Epithelial cell of proximal tubule (primary cell): ENCODE data around the gene STUB1. TPM values are rescaled to one million over a fixed set of nuclear protein-coding genes. Genes with fewer than 3 reads are reported as not detected.

Experiments used
- DNase-seq: peaks from one replicate; pipeline ENCODE4 v3.0.0-alpha.2; 2011; ENCODE audit warnings: low read depth
- H3K4me3 ChIP-seq: 2 replicates; pipeline ENCODE4 v1.5.1; 2011; ENCODE audit warnings: low read depth, mild to moderate bottlenecking, low read length
- CTCF ChIP-seq: conservative IDR thresholded peaks from 2 replicates; pipeline ENCODE4 v1.5.1; 2012; ENCODE audit warnings: low read depth, mild to moderate bottlenecking, low read length
- total RNA-seq: library from RNA; depleted of rRNA; stranded (reverse); fragments of >200 nt; gene quantifications from 2 replicates; pipeline ENCODE4 v1.2.3, GENCODE V29; 2015

The STUB1 gene
- total RNA-seq, 1 donor from 2014 or later: 158 TPM

GRCh38 chr16:676565-676902 lies 3.7 kb upstream of the STUB1 start:
- DNase-seq: no peak
- H3K4me3 ChIP-seq: no peak overlapping the region
- no peak for TF ChIP-seq CTCF

GRCh38 chr16:676913-677312 lies 3.3 kb upstream of the STUB1 start:
- no peak for DNase-seq
- H3K4me3 ChIP-seq: no peak overlapping the region
- no peak for TF ChIP-seq CTCF

- no peak for TF ChIP-seq CTCF
- DNase-seq: no peak
- H3K4me3 ChIP-seq: no peak overlapping the region
These were observed 2.7 kb upstream of the STUB1 start for GRCh38 chr16:677316-678190.

- no peak for TF ChIP-seq CTCF
- no peak overlapping the region for H3K4me3 ChIP-seq
- DNase-seq: no peak
These were observed 1.9 kb upstream of the STUB1 start for GRCh38 chr16:678209-678857.

- DNase-seq: no peak
- H3K4me3 ChIP-seq: peak overlapping the region; percentile 57
- TF ChIP-seq CTCF: no peak
These were observed 1.1 kb upstream of the STUB1 start for GRCh38 chr16:678858-679813.

- no peak for TF ChIP-seq CTCF
- peak overlapping the region; percentile 84 for H3K4me3 ChIP-seq
- no peak for DNase-seq
These were observed 375 bp downstream of the STUB1 start for GRCh38 chr16:680625-680945.
